ENCODE data around the gene ZNF474. TPM values are rescaled to one million over a fixed set of nuclear protein-coding genes. Genes with fewer than 3 reads are reported as not detected.

ZNF474 gene
- polyA plus RNA-seq, 1 donor, result 0.64 TPM

DNA sequence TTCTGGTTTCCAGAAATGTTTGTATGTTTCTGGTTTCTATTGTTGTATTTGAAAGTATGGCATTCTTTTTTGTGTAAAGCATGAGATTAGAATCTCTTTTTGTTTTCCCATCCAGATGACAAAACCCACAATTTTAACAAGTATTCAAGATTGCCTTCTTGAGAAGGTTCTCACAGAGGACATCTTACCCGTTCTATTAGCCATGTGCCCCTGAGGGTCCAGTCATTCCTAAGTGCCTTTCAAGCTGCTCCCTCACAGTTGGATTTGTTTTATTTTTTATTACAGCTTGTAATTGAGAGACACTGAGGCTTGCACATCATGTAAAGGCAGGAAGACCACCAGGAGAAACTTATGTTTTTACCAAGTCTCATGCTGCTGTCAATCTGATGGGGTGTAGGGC is 32.0 kb upstream of the ZNF474 start:
- DNase-seq, result no peak
- H3K27ac ChIP-seq (ENCODE audit: low read length), result no peak overlapping the region
- H3K4me3 ChIP-seq (ENCODE audit: low read length), result no peak overlapping the region
- H3K9me3 ChIP-seq (ENCODE audit: control insufficient read depth, low read depth, low read length), result no peaks in the 10 kb centered on the region
- no peaks in the 10 kb centered on the region for H3K36me3 ChIP-seq (ENCODE audit: control insufficient read depth, insufficient read depth, low read length)
- no CpG with 5 or more reads among the region's 1 CpG for WGBS (ENCODE audit: insufficient coverage, low lambda C conversion rate)
- no peaks in the 10 kb centered on the region for H3K4me1 ChIP-seq (ENCODE audit: control insufficient read depth, insufficient read depth, low read length)
- H3K27me3 ChIP-seq (ENCODE audit: control insufficient read depth, insufficient read depth, low read length), result peaks cover 2% of the 10 kb centered on the region

DNA sequence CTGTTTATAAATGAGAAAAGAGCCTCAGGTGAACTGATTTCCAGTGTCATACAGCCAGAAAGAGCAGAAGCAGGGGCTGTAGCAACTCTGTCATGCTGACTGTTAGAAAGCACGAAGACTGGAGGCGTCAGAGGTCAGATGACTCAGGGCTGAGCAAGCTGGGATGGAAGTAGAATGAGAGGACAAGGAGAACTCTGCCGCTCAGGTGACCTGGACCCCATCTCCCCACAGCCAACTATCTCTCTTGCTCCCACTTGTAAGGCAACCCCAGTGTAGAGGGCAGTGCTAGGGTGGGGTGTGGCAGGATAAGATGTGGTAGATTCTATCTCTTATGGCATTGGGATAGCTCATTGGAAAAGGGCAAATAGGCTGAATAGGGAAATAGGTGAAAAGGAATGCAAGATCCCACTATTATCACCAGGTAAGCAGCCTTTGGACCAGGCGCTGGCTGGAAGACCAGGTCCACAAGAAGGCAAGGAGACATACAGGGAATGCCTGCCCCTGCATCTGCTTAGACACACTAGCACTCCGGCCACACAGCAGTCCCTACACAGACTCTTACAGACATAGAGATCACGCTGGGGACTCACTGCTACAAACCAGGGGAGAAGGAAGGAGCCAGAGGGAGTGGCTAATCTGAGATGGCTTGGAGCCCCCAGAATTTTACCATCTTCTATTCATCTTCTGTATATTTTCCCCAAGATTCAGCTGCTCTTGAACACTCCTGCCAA is 30.1 kb upstream of the ZNF474 start:
- no peaks in the 10 kb centered on the region for H3K9me3 ChIP-seq (ENCODE audit: control insufficient read depth, low read depth, low read length)
- no CpG with 5 or more reads among the region's 6 CpGs for WGBS (ENCODE audit: insufficient coverage, low lambda C conversion rate)
- H3K4me3 ChIP-seq (ENCODE audit: low read length), result no peak overlapping the region
- no peaks in the 10 kb centered on the region for H3K36me3 ChIP-seq (ENCODE audit: control insufficient read depth, insufficient read depth, low read length)
- H3K27ac ChIP-seq (ENCODE audit: low read length), result peak overlapping the region; percentile 13
- H3K4me1 ChIP-seq (ENCODE audit: control insufficient read depth, insufficient read depth, low read length), result no peaks in the 10 kb centered on the region
- H3K27me3 ChIP-seq (ENCODE audit: control insufficient read depth, insufficient read depth, low read length), result no peaks in the 10 kb centered on the region
- DNase-seq, result peak; percentile 38 to 52

DNA sequence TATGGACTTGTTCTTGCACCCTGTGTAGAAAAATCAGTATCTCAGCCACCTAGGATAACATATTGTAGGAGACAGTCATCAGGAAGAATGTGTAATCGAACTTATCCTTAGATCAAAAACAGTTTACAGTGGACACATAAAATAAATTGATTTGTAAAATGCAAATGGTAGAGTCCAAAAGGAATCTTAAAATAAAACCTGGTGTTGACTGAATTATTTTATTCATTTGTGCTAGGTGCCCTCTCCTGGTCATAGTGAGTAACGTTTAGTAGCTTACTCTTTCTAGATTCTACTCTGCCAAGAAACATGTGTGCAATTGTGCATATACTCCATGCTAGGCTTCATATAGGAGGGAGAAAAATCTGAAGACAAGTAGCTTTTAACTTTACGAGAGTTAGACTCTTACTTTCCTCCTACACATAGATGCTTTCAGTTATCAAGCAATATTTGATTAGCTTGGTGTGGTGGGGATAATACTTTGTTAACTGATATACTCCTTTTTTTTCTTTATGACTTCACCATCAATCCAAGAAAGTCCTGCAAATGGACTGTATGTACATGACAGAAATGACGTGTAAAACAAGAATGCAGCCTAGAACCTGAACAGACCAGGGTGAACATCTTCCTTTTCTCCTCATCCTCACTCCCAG is 27.6 kb upstream of the ZNF474 start:
- H3K27me3 ChIP-seq (ENCODE audit: control insufficient read depth, insufficient read depth, low read length), result peaks cover 3% of the 10 kb centered on the region
- H3K4me1 ChIP-seq (ENCODE audit: control insufficient read depth, insufficient read depth, low read length), result no peaks in the 10 kb centered on the region
- H3K9me3 ChIP-seq (ENCODE audit: control insufficient read depth, low read depth, low read length), result no peaks in the 10 kb centered on the region
- no peaks in the 10 kb centered on the region for H3K36me3 ChIP-seq (ENCODE audit: control insufficient read depth, insufficient read depth, low read length)
- H3K4me3 ChIP-seq (ENCODE audit: low read length), result no peak overlapping the region
- peak in 1 of 2 donors; percentile 28 for DNase-seq
- no peak overlapping the region for H3K27ac ChIP-seq (ENCODE audit: low read length)
- no CpG with 5 or more reads among the region's 4 CpGs for WGBS (ENCODE audit: insufficient coverage, low lambda C conversion rate)

DNA sequence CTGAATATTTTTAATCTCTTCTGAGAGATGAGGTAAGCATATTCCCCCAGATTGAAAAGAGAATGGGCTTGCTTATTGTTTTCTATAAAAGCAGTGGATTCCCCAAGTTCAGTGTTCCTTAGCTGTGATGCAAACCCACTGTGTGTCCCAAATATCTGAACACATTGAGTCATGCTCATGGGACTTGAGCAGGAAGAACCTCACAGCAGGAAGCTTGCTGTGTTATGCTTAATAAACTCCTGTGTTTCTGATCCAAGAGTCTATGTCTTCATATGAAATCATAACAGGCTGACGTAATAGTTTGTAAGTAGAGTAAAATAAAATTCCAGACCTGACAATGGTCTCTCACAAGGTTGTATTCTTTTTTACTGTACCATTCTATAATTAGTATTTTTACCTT is 26.5 kb upstream of the ZNF474 start:
- Histone ChIP-seq H3K9me3 (ENCODE audit: control insufficient read depth, low read depth, low read length) (no peaks in the 10 kb centered on the region), H3K27ac (ENCODE audit: low read length) (no peak overlapping the region), H3K36me3 (ENCODE audit: control insufficient read depth, insufficient read depth, low read length) (no peaks in the 10 kb centered on the region), H3K27me3 (ENCODE audit: control insufficient read depth, insufficient read depth, low read length) (peaks cover 5% of the 10 kb centered on the region), H3K4me1 (ENCODE audit: control insufficient read depth, insufficient read depth, low read length) (no peaks in the 10 kb centered on the region), H3K4me3 (ENCODE audit: low read length) (no peak overlapping the region)
- 80% methylated on average over 1 of the region's 1 CpG for WGBS (ENCODE audit: insufficient coverage, low lambda C conversion rate)
- DNase-seq, result no peak

DNA sequence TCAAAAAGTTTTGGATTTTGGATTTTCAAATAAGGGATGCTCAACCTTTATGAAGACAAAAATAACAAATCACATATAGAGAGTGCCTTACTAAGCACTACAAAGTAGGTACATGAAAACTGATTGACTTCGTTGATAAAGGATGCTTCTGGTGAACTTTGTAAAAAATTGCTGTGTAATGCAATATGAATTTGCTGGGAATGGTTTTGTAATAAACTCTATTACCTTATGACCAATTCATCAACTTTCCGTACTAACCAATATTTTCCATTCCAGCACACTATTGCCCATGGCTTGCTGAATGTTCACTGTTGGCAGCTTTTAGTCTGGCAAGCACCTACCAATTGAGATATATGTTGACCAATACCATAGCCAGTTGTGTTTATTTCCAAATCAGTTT is 23.4 kb upstream of the ZNF474 start:
- DNase-seq, result no peak
- 100% methylated on average over 1 of the region's 2 CpGs for WGBS (ENCODE audit: insufficient coverage, low lambda C conversion rate)
- Histone ChIP-seq H3K4me1 (ENCODE audit: control insufficient read depth, insufficient read depth, low read length) (no peaks in the 10 kb centered on the region), H3K27me3 (ENCODE audit: control insufficient read depth, insufficient read depth, low read length) (peaks cover 10% of the 10 kb centered on the region), H3K4me3 (ENCODE audit: low read length) (no peak overlapping the region), H3K36me3 (ENCODE audit: control insufficient read depth, insufficient read depth, low read length) (no peaks in the 10 kb centered on the region), H3K27ac (ENCODE audit: low read length) (no peak overlapping the region), H3K9me3 (ENCODE audit: control insufficient read depth, low read depth, low read length) (no peaks in the 10 kb centered on the region)

DNA sequence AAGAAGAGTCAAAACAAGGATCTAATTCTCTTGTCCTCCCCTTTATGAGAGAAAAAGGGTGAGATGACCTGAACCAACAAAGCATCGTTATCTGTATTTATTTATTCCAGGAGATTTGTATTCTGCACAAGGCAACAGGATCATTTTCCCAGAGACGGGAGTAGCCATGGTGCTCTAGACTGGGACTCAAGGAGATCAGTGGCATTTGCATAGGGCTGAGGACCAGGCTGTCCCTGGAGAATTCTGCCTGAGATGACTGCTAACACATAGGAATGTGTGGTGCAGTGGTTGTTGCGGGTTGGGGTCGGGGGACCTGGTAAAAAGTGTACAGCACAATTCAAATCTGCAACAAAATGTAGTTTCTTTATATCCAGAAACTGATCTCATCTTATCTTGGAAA is 22.3 kb upstream of the ZNF474 start:
- no peak for DNase-seq
- no peak overlapping the region for H3K27ac ChIP-seq (ENCODE audit: low read length)
- WGBS (ENCODE audit: insufficient coverage, low lambda C conversion rate), result no CpG with 5 or more reads among the region's 4 CpGs
- H3K27me3 ChIP-seq (ENCODE audit: control insufficient read depth, insufficient read depth, low read length), result peaks cover 17% of the 10 kb centered on the region
- no peak overlapping the region for H3K4me3 ChIP-seq (ENCODE audit: low read length)
- no peaks in the 10 kb centered on the region for H3K4me1 ChIP-seq (ENCODE audit: control insufficient read depth, insufficient read depth, low read length)
- no peaks in the 10 kb centered on the region for H3K36me3 ChIP-seq (ENCODE audit: control insufficient read depth, insufficient read depth, low read length)
- H3K9me3 ChIP-seq (ENCODE audit: control insufficient read depth, low read depth, low read length), result no peaks in the 10 kb centered on the region

DNA sequence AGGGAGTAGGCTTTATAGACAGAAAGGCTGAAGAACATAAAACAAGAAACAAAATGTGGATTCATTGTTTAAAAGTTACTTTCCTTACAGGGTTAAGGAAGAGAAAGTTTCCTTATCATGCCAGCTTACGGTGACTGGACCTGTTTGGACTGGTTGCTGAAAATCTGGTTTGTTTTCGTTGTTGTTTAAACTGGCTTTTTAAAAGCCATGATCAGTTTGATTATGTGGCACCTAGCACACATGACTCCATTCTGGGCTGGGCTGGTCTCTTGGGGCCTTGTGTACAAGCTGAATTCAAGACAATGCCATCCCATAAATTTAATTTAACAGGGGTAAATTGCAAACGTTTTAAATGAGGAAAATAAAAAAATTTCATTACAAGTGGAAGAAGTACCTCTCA is 18.4 kb upstream of the ZNF474 start:
- no peaks in the 10 kb centered on the region for H3K4me1 ChIP-seq (ENCODE audit: control insufficient read depth, insufficient read depth, low read length)
- no peak for DNase-seq
- H3K27ac ChIP-seq (ENCODE audit: low read length), result no peak overlapping the region
- H3K4me3 ChIP-seq (ENCODE audit: low read length), result no peak overlapping the region
- H3K9me3 ChIP-seq (ENCODE audit: control insufficient read depth, low read depth, low read length), result no peaks in the 10 kb centered on the region
- H3K27me3 ChIP-seq (ENCODE audit: control insufficient read depth, insufficient read depth, low read length), result peaks cover 14% of the 10 kb centered on the region
- no peaks in the 10 kb centered on the region for H3K36me3 ChIP-seq (ENCODE audit: control insufficient read depth, insufficient read depth, low read length)
- WGBS (ENCODE audit: insufficient coverage, low lambda C conversion rate), result no CpG with 5 or more reads among the region's 3 CpGs

- WGBS (ENCODE audit: insufficient coverage, low lambda C conversion rate), result no CpG with 5 or more reads among the region's 5 CpGs
- no peak overlapping the region for H3K27ac ChIP-seq (ENCODE audit: low read length)
- H3K36me3 ChIP-seq (ENCODE audit: control insufficient read depth, insufficient read depth, low read length), result no peaks in the 10 kb centered on the region
- no peaks in the 10 kb centered on the region for H3K9me3 ChIP-seq (ENCODE audit: control insufficient read depth, low read depth, low read length)
- H3K4me1 ChIP-seq (ENCODE audit: control insufficient read depth, insufficient read depth, low read length), result no peaks in the 10 kb centered on the region
- H3K27me3 ChIP-seq (ENCODE audit: control insufficient read depth, insufficient read depth, low read length), result peaks cover 14% of the 10 kb centered on the region
- no peak for DNase-seq
- H3K4me3 ChIP-seq (ENCODE audit: low read length), result no peak overlapping the region
These were observed 17.9 kb upstream of the ZNF474 start for GRCh38 chr5:122111460-122111859.

GRCh38 chr5:122112063-122112462 is 17.3 kb upstream of the ZNF474 start:
- no peak overlapping the region for H3K4me3 ChIP-seq (ENCODE audit: low read length)
- no peaks in the 10 kb centered on the region for H3K9me3 ChIP-seq (ENCODE audit: control insufficient read depth, low read depth, low read length)
- H3K27me3 ChIP-seq (ENCODE audit: control insufficient read depth, insufficient read depth, low read length), result peaks cover 12% of the 10 kb centered on the region
- H3K36me3 ChIP-seq (ENCODE audit: control insufficient read depth, insufficient read depth, low read length), result no peaks in the 10 kb centered on the region
- no peaks in the 10 kb centered on the region for H3K4me1 ChIP-seq (ENCODE audit: control insufficient read depth, insufficient read depth, low read length)
- WGBS (ENCODE audit: insufficient coverage, low lambda C conversion rate), result 48% methylated on average over 2 of the region's 3 CpGs
- no peak for DNase-seq
- no peak overlapping the region for H3K27ac ChIP-seq (ENCODE audit: low read length)

GRCh38 chr5:122112733-122113558 is 16.4 kb upstream of the ZNF474 start:
- no peak for DNase-seq
- Histone ChIP-seq H3K36me3 (ENCODE audit: control insufficient read depth, insufficient read depth, low read length) (no peaks in the 10 kb centered on the region), H3K9me3 (ENCODE audit: control insufficient read depth, low read depth, low read length) (no peaks in the 10 kb centered on the region), H3K27me3 (ENCODE audit: control insufficient read depth, insufficient read depth, low read length) (peaks cover 12% of the 10 kb centered on the region), H3K4me1 (ENCODE audit: control insufficient read depth, insufficient read depth, low read length) (no peaks in the 10 kb centered on the region), H3K4me3 (ENCODE audit: low read length) (no peak overlapping the region), H3K27ac (ENCODE audit: low read length) (no peak overlapping the region)
- WGBS (ENCODE audit: insufficient coverage, low lambda C conversion rate), result no CpG with 5 or more reads among the region's 6 CpGs
